HG03520 (cell line): ENCODE results near the gene FXYD7.
"Not testable (repeated sequence)": the region's sequence is repeated elsewhere in the genome, so short reads cannot be mapped to it uniquely, and the experiment has no call there.

Experiments used
- ATAC-seq: cut with Tn5 transposase; IDR thresholded peaks from one replicate; pipeline ENCODE4 v1.9.1; 2021; ENCODE audit warnings: mild to moderate bottlenecking, moderate library complexity; ENCODE audit not compliant: unreplicated experiment

FXYD7 gene

DNA sequence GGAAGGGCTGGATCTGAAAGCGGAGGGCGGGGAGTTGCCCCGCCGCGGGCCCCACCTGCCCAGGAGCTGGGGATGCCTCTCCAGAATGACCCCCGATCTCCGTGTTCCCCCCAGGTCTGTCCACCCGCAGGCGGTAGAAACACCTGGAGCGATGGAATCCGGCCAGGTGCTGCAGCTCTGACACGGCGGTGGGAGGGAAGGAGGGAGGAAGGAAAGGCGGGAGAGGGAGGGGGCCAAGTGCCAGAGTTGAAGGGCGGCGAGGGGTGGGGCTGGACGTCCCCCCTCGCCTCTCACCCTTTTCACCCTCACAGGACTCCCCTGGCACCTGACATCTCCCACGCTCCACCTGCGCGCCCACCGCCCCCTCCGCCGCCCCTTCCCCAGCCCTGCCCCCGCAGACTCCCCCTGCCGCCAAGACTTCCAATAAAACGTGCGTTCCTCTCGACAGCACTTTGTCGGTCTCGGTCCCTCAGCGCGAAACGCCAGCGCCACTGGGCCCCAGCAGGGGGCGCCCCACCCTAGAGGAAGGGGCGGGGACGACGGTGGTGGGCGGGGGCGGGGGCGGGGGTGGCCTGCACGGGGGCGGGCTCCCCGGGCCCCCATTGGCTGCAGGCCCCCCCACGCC, 337 bp upstream of the FXYD7 start:
- ATAC-seq, result no peak

DNA sequence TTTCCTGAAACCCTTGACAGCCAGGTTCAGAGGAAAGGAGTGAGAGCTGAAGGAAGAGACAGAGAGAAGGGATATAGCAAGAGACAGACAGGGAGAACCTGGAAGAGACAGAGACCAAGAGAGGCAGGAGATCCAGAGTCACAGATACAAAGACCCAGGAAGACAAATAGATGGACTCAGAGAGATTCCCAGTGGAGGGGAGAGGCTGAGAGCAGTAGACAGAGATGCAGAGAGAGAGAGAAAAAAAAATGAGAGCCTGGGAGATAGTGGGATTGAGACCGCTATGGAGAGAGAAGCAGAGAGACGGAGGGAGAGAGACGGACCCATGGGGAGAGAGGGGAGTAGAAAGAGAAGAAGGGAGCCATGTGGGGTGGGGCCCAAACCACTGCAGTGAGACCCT, 763 bp downstream of the FXYD7 start:
- ATAC-seq, result no peak

- ATAC-seq, result no peak
Observed at GRCh38 chr19:35144259-35144599, 1.2 kb downstream of the FXYD7 start.

DNA sequence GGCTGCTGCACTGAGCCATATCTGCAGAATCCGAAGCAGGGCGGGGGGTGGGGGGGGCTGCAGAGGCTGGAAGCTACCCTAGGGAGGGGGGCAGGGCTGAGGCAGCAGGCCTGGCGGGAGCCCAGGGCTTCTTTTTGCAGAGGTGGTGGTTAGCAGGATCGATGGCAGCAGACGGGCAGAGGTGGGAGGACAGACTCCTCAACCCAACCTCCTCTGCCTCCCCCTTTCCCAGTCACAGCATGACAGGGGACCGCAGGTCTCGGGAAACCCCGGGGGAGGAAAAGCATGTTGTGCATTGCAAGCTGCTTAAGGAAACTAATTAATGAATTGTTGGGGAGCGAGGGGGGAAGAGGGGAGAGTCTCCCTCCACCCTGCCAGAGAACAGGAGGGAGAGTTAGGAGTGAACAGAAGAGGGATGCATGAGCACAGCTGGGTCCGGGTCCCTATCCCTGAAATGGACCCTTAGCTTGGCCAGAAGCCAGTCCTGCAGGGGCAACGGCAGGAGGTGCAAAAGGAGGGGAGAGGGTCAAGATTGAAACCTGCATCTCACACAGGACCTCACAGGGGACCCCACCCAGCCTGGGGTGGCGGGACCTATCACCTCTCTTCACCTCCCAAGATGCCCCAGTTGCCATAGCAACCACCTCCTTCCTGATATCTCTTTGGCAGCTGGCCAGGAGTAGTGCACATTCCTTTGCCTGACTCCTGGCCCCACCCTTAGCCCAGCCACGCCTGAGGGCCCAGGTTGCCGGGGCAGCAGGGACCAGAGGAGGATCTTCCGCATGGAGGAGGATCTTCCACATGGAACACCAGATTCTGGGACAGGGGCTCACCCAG, 1.8 kb downstream of the FXYD7 start:
- ATAC-seq, result no peak

DNA sequence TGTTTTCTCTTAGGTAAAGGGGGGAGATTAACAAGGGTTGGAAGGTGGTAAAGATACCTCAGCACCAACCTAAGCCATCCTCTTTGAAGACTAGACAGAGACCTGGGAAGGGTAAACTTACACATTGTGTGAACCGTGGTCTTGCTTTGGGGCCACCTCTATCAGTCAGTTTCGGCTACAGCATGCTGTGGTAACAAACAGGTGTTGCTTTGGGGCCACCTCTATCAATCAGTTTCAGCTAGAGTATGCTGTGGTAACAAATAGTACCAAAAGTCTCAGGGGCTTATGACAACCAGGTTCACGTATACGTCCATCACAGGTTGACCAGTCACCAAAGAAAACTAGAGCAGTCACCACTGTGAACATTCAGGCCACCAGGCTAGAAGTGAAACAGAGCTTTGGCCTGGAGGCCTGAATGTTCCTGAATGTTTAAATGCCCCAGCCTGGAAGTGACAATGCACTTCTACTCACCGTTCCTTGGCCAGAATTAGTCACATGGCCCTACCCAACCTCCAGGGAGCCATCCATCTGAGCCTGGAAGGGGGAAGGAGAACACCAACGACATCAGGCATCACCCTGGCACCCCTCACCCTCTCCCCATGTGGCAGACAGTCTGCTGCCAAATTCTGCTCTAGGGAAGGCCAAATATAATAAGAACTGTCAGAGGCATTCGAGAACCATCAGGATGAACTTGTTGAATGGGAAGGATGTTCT, 3.8 kb downstream of the FXYD7 start:
- ATAC-seq, result no peak

DNA sequence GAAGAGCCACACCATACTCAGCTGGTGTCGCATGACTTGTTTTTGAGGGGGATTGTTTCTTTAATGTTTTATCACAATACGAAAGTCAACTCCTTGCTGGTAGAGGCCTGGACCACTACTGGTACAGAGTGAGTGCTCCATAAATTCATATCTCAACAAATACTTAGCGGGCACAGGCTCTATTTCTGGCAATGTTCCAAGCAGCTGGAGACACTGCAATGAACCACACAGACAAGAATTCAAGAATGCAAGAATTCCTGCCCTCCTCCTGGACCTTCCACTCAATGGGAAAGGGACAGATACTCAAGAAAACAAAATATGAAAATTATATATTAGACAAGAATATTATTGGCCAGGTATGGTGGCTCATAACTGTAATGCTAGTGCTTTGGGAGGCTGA, 6.4 kb downstream of the FXYD7 start:
- ATAC-seq, result no peak

DNA sequence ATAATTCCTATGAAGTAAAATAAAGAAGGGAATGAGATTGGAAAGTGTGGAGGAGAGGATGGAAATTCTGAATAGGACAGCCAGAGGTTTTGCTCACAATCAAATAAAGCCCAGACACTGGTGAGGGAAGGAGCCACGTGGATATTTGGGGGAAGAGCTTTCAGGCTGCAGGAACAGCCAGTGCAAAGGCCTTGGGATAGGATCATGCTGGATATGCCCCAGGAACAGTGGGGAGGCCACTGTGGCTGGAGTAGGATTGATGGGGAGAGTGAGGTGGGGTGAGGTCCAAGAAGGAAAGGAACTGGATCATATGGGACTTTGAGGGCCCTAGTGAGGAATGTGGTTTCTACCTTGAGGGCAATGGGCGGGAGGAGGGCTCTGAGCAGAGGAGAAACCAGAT, 7.4 kb downstream of the FXYD7 start:
- ATAC-seq, result no peak

DNA sequence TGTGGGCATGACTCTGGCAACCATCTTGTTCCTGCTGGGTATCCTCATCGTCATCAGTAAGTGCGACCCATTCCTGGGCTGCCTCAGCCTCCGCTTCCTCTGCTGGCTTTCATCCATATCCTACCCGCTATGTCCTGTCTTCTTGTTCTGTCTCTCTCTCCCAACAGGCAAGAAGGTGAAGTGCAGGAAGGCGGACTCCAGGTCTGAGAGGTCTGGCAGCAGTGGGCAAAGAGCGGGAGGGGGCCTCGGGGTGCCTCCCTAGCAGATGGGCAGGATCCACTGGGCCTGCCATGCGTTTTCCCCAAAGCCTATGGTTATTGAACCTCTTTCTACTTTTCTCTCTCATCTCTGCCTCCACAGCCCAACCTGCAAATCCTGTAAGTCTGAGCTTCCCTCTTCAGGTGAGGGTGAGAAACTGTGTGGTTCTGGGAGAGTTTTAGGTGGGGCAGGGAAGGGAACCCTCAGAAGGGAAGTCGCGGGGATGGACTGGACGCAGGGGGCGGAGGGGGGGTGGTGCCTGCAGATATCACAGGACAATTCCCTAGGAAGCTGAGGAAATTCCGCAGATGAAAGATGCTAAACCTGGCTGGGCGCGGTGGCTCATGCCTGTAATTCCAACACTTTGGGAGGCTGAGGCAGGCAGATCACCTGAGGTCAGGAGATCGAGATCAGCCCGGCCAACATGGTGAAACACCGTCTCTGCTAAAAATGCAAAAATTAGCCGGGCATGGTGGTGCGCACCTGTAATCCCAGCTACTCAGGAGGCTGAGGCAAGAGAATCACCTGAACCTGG, 8.4 kb downstream of the FXYD7 start:
- ATAC-seq, result no peak

- ATAC-seq, result not testable (repeated sequence)
Observed at GRCh38 chr19:35153129-35153522, 10.1 kb downstream of the FXYD7 start.

DNA sequence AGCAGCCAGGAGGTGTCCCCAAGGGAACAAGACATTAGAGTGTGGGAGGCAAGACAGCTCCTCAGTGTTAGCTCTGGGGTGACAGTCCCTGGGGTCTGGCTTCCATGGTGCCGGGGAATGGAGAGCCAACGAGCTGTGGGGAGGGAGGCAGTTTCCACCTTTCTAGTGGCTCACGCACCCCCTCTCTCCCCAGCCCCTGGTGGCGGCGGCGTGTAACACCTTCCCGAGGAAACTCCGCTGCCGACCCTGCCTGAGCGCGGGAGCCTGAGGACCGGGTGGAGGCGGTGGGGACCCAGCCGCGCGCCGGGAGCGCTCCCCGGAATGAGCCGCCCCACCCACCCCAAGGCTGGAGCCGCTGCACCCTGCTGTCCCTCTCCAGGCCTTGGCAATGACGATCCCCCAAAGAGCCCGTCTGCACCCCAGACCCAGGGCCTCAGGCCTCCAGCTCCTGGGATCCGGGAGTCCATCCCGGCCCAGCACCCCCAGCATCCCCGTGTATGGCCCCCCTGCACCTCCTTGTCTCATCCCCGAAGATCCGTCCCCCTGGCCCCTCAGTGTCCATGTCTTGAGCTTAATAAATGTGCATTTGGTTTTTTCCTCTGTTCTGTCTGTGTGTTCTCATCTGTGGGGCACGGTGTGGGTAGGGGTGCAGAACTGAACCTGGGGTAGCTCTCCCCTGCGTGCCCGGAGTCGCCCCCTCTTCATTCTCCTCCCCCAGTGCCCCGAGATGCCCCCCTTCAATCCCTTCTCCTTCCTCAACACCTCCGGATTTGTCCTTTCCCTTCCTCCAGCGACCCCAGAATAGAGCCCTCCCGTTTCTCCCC, 10.9 kb downstream of the FXYD7 start:
- ATAC-seq, result no peak

DNA sequence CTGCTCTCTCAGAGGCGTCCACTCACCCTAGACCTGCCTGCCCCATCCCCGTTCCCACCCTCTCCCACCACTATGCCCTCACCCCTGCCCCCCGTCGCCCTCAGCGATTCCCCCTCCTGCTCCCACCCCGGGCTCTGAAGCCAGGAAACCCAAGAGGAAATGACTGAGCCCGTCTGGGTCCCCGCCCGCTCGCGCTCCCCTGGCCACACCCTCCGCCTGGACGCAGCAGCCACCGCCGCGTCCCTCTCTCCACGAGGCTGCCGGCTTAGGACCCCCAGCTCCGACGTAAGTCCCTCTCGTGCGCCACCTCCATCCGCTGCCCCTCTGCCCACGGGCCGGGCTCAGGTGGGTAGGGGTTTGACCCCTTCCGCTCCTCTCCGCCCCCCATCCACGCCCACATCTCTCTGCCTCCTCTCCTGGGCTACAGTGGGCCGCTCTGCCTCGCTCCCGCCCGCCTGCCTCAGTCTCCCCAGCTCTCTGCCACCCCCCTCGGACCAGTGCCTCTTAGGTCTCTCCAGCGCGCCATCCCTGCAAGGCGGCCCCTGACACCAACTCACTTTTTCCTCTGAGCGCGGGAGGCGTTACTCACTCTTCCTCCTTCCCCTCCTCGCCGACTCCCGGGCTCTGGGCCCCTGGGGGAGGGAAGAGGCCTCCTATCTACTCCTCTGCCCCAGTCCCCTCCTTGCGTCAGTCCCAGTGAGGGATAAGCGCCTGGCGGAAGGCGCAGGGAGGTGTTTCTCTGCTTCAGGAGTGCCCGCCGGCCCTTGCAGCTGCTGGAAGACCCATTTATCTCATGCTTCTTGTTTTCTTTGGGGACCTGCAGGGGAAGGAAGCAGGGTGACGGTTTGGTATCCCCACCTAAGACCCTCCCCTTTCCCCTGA, 11.7 kb downstream of the FXYD7 start, which contains the start of gene FXYD5:
TSS of gene FXYD5 (plus strand) at position 211 of the 882 bp plus-strand sequence. CDS start 816 bp downstream, outside the sequence.
- no peak for ATAC-seq

- no peak for ATAC-seq
Observed at GRCh38 chr19:35155441-35155840, 12.4 kb downstream of the FXYD7 start.

- no peak for ATAC-seq
Observed at GRCh38 chr19:35155981-35156672, 13.1 kb downstream of the FXYD7 start.

DNA sequence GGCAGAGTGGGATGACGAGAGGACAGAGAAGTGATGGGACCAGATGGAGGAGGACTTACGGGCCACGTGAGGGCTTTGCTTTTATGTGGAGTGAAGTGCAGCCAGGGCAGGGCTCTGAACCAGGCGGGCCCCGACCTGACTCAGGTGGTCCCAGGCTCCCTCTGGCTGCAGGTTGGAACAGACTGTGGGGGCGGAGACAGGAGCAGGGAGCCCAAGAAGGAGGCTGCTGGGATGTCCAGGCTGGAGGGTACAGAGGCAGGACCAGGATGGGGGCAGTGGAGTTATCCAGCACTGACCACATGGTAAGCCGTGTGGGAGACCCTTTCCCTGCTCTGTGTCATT, 13.6 kb downstream of the FXYD7 start:
- no peak for ATAC-seq

GRCh38 chr19:35157431-35157830, 14.4 kb downstream of the FXYD7 start:
- ATAC-seq, result no peak

- no peak for ATAC-seq
Observed at GRCh38 chr19:35159606-35160005, 16.6 kb downstream of the FXYD7 start.

- ATAC-seq, result no peak
Observed at GRCh38 chr19:35160629-35161433, 17.8 kb downstream of the FXYD7 start.

- no peak for ATAC-seq
Observed at GRCh38 chr19:35161434-35161743, 18.3 kb downstream of the FXYD7 start.
